HG02973 (cell line): ENCODE results near the gene AGA.

Experiments
- ATAC-seq: cut with Tn5 transposase; IDR thresholded peaks from one replicate; pipeline ENCODE4 v1.9.1; 2021; ENCODE audit warnings: moderate library complexity; ENCODE audit not compliant: unreplicated experiment

Gene AGA

GRCh38 chr4:177441803-177442622 is at the start of gene AGA:
Gene AGA, minus strand, starts transcription at chr4:177442437. Its CDS starts 62 bp downstream, at chr4:177442375.
- peak; percentile 88 for ATAC-seq

DNA sequence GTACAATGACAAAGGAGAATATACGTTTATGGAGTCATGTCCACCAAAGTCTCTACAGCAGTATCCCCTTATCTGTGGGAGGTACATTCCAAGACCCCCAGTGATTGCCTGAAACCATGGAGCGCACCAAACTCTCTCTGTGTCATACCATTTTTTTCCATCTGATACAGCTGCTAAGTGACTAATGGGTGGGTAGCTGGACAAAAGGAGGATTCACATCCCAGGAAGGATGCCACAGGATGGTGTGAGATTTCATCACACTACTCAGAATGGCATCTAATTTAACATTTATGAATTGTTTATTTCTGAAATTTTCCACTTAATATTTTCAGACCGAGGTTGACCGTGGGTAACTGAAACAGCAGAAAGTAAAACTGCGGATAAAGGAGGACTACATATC is 49.8 kb upstream of the AGA start:
- no peak for ATAC-seq

DNA sequence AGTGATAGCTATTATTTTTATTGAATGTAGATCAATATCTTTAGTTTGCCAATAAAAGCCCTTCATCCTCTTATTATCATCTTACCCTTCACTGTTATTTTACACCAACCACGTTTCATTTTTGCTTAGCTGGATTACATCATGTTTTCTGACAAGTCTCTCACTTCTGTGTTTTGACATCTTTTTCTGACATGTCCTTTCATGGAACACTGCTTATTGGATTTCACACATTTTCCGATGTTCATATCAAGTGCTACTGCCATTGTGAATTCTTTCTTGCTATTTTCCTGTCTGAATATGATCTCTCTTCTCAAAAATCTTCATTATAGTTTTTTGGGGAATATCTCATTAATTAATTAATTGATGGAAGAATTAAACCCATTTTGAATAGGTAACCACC is 48.5 kb upstream of the AGA start:
- no peak for ATAC-seq

- ATAC-seq: no peak
Observed at GRCh38 chr4:177489471-177490246, 47.4 kb upstream of the AGA start.

GRCh38 chr4:177487977-177488376 is 45.7 kb upstream of the AGA start:
- ATAC-seq: no peak

- ATAC-seq: no peak
Observed at GRCh38 chr4:177485528-177485927, 43.3 kb upstream of the AGA start.

DNA sequence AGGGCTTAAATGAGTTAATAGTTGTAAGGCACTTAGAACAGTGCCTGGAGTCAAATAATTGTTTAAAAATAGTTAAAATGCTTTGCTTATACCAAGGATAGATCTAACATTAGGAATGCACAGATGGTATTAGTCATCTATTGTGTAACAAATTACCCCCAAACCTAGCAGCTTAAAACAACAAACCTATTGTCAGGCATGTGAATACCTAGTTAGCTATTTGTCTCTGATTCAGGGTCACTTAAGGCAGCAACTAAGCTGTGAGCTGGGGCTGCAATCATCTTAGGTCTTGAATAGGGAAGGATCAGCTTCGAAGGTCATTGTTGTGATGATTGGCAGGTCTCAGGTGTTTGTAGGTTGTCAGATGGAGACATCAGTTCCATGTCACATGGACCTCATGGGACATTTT is 42.4 kb upstream of the AGA start:
- no peak for ATAC-seq

GRCh38 chr4:177483760-177484159 is 41.5 kb upstream of the AGA start:
- ATAC-seq: no peak

DNA sequence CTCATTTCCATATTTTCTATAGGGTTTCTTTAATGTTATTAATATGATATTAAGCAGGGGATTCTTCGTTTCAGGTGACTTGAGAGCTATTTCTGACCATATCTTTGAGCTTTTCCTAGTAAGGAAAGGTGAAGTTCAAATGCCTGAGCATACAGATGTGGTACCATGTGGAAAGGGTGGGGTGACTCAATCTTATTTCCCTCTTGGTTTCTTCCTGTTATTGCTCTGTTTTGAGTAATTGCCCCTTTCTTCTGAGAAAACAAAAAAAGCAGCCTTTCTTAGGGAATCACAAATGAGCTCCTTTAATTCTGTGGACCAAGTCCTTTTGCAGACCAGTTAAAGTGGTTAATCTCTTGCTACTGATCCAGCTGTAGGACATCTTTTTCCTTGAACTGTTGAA is 41.0 kb upstream of the AGA start:
- no peak for ATAC-seq

DNA sequence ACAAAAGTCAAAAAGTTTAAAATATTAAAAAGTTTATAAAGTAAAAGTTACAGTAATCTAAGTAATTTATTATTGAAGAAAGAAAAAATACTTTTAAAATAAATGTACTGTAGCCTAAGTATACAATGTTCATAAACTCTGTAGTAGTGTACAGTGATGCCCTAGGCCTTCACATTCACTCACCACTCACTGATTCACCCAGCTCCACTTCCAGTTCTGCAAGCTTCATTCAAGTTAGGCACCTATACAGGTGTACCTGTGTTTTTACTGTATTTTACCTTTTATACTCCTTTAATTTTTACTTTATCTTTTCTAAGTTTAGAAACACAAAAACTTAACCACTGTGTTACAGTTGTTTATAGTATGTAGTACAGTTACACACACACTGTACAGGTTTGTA is 40.1 kb upstream of the AGA start:
- ATAC-seq: no peak

GRCh38 chr4:177480795-177481194 is 38.6 kb upstream of the AGA start:
- ATAC-seq: no peak

DNA sequence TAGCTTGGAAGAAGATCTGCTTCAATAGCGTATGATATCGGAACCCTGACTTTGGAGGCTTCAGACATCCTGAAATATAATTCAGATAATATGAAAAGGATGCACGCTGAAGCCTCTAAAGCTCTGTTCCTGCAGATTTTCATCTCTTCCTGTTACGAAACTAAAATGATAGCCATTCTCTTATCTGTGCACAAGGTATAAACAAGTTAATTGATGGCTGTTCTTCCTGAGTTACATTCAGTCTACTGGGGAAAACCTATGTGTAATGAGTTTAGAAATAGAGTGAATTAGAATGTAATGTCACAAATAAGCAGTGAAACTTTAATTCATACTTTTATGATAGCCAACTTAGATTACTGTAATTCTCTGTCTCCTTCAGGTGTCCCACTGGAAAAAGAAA is 36.8 kb upstream of the AGA start:
- ATAC-seq: no peak

DNA sequence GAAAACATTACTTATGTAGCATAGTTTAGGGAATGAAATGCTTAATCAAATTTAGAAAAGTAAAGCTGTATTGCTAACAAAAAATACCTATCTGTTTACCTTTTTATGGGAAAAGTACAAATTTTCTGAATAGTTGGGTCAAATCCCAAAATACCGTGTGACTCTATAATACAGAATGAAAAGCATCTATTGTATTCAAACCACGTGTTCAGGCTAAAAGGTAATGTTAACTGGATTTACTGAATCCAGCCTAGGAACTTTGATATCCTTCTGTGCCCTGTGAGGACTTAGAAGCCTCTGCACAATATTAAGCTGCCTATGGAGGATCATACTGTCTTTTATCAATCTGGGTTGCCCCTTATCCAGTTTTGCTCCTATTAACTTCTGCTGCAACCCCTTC is 36.3 kb upstream of the AGA start:
- ATAC-seq: no peak

- no peak for ATAC-seq
Observed at GRCh38 chr4:177473991-177474390, 31.8 kb upstream of the AGA start.

DNA sequence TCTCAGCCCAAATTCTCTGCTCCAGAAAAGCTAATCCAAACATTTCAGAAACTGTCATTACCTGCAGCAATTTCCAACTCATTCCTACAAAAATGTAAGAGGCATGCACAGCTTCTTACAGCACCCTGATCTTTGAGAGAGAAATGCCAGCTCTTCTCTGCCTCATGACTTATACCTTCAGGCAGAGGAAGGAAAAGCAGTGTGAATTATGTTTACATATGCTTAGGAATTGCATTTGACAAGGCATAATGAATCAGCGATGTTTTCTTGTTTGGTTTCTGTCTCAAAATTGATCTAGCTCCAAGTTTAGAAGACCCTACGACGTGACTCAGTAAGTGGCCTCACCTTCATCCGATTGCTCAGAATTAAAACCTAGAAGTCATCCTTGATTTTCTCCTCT is 21.8 kb upstream of the AGA start:
- no peak for ATAC-seq

GRCh38 chr4:177461606-177462005 is 19.4 kb upstream of the AGA start:
- no peak for ATAC-seq

DNA sequence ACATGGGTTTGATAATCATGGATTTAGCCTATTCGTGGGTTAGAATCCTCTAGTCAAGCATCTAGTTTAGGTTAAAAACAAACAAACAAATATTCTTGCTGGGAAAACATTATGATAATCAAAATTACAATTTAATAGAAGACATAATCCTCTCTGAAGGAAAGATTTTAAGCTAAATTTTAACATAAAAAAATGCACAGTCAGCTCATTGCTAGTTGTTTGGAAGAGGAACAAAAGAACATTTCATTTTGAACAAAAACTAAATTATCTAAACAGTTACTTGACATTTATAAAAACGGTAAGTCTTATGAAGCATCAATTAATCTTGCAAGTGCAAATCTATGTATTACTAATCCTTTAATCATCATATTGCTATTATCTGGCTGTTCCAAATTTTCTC is 18.2 kb upstream of the AGA start:
- ATAC-seq: no peak

- ATAC-seq: no peak
Observed at GRCh38 chr4:177455561-177455970, 13.3 kb upstream of the AGA start.

DNA sequence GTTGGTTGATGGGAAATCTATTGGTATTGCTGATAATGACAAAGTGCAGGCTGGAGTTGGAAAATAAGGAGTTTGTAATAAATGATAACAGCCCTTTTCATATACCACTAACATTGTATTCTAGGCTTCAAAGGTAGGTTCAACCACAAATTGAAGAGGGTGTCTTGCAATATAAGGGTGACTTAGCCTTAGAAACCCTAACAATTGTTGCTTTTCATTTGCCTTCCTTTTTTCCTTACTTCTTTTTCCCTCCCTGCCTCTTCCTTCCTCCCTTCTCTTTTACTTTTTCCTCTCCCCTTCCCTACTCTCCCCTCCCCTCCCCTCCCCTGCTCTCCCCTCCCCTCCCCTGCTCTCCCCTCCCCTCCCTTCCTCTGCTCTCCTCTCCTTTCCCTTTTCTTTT is 10.9 kb upstream of the AGA start:
- ATAC-seq: no peak

- ATAC-seq: no peak
Observed at GRCh38 chr4:177451108-177451500, 8.9 kb upstream of the AGA start.

- ATAC-seq: no peak
Observed at GRCh38 chr4:177450426-177451107, 8.3 kb upstream of the AGA start.

DNA sequence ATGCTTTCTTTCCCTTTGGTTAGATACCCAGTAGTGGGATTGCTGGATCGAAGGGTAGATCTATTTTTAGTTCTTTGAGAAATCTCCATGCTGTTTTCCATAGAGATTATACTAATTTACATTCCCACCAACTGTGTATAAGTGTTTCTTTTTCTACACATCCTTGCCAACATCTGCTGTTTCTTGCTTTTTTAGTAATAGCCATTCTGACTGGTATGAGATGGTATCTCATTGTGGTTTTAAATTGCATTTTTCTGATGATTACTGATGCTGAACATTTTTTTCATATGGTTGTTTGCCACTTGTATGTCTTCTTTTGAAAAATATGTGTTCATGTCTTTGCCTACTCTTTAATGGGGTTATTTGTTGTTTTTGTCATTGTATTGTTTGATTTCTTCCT is 6.6 kb upstream of the AGA start:
- no peak for ATAC-seq
